ENCODE results near the gene ETV7.

- TF ChIP-seq, protein P1, sequence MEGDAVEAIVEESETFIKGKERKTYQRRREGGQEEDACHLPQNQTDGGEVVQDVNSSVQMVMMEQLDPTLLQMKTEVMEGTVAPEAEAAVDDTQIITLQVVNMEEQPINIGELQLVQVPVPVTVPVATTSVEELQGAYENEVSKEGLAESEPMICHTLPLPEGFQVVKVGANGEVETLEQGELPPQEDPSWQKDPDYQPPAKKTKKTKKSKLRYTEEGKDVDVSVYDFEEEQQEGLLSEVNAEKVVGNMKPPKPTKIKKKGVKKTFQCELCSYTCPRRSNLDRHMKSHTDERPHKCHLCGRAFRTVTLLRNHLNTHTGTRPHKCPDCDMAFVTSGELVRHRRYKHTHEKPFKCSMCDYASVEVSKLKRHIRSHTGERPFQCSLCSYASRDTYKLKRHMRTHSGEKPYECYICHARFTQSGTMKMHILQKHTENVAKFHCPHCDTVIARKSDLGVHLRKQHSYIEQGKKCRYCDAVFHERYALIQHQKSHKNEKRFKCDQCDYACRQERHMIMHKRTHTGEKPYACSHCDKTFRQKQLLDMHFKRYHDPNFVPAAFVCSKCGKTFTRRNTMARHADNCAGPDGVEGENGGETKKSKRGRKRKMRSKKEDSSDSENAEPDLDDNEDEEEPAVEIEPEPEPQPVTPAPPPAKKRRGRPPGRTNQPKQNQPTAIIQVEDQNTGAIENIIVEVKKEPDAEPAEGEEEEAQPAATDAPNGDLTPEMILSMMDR (IDR thresholded peaks at IDR 0.05; ENCODE audit: low read depth, low read length, missing input control): no peak
- TF ChIP-seq RAD21 (IDR thresholded peaks at IDR 0.05) (no peak), TAF1 (conservative IDR thresholded peaks at IDR 0.05) (no peak), YY1 (IDR thresholded peaks at IDR 0.05) (no peak), GABPA (IDR thresholded peaks at IDR 0.05 in 1 of 2, conservative IDR thresholded peaks at IDR 0.05 in 1 of 2) (no peak), SP1 (IDR thresholded peaks at IDR 0.05) (no peak), ATF3 (IDR thresholded peaks at IDR 0.05) (no peak), REST (IDR thresholded peaks at IDR 0.05) (no peak), JUND (IDR thresholded peaks at IDR 0.05) (no peak), EGR1 (IDR thresholded peaks at IDR 0.05; ENCODE audit: low read depth in 2 of 2) (no peak)
- TF ChIP-seq, protein P2, sequence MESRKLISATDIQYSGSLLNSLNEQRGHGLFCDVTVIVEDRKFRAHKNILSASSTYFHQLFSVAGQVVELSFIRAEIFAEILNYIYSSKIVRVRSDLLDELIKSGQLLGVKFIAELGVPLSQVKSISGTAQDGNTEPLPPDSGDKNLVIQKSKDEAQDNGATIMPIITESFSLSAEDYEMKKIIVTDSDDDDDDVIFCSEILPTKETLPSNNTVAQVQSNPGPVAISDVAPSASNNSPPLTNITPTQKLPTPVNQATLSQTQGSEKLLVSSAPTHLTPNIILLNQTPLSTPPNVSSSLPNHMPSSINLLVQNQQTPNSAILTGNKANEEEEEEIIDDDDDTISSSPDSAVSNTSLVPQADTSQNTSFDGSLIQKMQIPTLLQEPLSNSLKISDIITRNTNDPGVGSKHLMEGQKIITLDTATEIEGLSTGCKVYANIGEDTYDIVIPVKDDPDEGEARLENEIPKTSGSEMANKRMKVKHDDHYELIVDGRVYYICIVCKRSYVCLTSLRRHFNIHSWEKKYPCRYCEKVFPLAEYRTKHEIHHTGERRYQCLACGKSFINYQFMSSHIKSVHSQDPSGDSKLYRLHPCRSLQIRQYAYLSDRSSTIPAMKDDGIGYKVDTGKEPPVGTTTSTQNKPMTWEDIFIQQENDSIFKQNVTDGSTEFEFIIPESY (IDR thresholded peaks at IDR 0.05): no peak
- TF ChIP-seq, protein P3, sequence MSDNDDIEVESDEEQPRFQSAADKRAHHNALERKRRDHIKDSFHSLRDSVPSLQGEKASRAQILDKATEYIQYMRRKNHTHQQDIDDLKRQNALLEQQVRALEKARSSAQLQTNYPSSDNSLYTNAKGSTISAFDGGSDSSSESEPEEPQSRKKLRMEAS (IDR thresholded peaks at IDR 0.05): no peak
Observed at GRCh38 chr6:36347621-36348020, 39.8 kb downstream of the ETV7 start.

Data from liver (tissue), 3 donors.